Ovary (tissue), 9 donors: Measurements from ENCODE around the gene PADI1. TPM values are rescaled to one million over a fixed set of nuclear protein-coding genes. Genes with fewer than 3 reads are reported as not detected.

Experiments used
- DNase-seq, 5 donors: peaks; one replicate each; pipeline ENCODE4 v3.0.0-alpha.2; 2019 to 2020
- H3K27ac ChIP-seq, 2 donors: fragments of 200-600 bp; one replicate each; pipeline versions ENCODE4 v1.5.1 to v1.8.0; 2019 to 2022
- H3K27me3 ChIP-seq: fragments of 200-600 bp; one replicate; pipeline ENCODE4 v1.8.0; 2022
- H3K36me3 ChIP-seq: fragments of 200-600 bp; sonication (generic); one replicate; pipeline ENCODE4 v1.5.1; 2019
- H3K4me1 ChIP-seq: one replicate; pipeline ENCODE4 v1.8.1; 2013; ENCODE audit warnings: mild to moderate bottlenecking, moderate library complexity; ENCODE audit not compliant: insufficient read depth
- H3K4me3 ChIP-seq: fragments of 200-600 bp; sonication (generic); one replicate; pipeline ENCODE4 v1.5.1; 2017
- H3K9me3 ChIP-seq, 2 donors: fragments of 200-600 bp in 1 of 2; sonication (generic) in 1 of 2; one replicate each; pipeline versions ENCODE4 v1.5.1 to v1.8.1; 2013 to 2019; ENCODE audit warnings: mild to moderate bottlenecking in 1 of 2, moderate library complexity in 1 of 2
- EP300 ChIP-seq: sonication (generic); formaldehyde crosslinking; IDR thresholded peaks from one replicate; pipeline ENCODE4 v1.6.1; 2017; ENCODE audit warnings: antibody characterized with exemption
- POLR2A ChIP-seq: fragments of 450-650 bp; IDR thresholded peaks from one replicate; pipeline ENCODE4 v1.6.1; 2017; ENCODE audit warnings: antibody characterized with exemption, mild to moderate bottlenecking, moderate library complexity
- WGBS, 3 donors: extraction: QIAGEN DNeasy Blood & Tissue Kit in 1 of 3; methylation state at CpG; one replicate each; pipeline versions ENCODE4 v1.1.5 to v1.1.7; 2013 to 2017; 5-methylcytosine and 5-hydroxymethylcytosine counted together
- intact Hi-C, 4 donors: fragments of 100-400 bp; cut with DNase I; formaldehyde crosslinking; loops; one replicate each; pipeline versions ENCODE4 v1.11.0 to v1.15.1; 2022 to 2023
- polyA plus RNA-seq, 2 donors: library from polyadenylated mRNA; stranded (reverse); fragments of 200-250 nt in 1 of 2; fragments of 350-450 nt in 1 of 2; fragmentation: Illumina TruSeq in 1 of 2; extraction: RNeasy Lipid Tissue Mini Kit (QIAGEN cat#74804) in 1 of 2; gene quantifications; one replicate each; pipeline ENCODE4 v1.2.3, GENCODE V29; 2013 to 2014
- total RNA-seq, 7 donors: library from RNA; depleted of rRNA in 2 of 7; stranded (reverse); fragments of >200 nt in 2 of 7; fragmentation: NEBNext Ultra II Directional in 3 of 7; extraction: Animal tissue kit (Norgen Biotek cat#: 25700) in 3 of 7; gene quantifications; one replicate each; pipeline versions ENCODE4 v1.1.0 to v1.2.4, GENCODE V29; 2016 to 2023
- TF ChIP-seq, protein P1 (sequence below), 3 donors: fragments of 450-650 bp in 2 of 3; fragments of 200-600 bp in 1 of 3; IDR thresholded peaks; one replicate each; pipeline versions ENCODE4 v1.5.1 to v1.8.0; 2016 to 2022; ENCODE audit warnings: antibody characterized with exemption in 3 of 3, mild to moderate bottlenecking in 1 of 3
- donor health status: DM: no; HTN: no; CAD: no; lungs with moderate emphysema.
- donor health status: DM: no; HTN: no; CAD: no.
- donor health status: Bipolar disorder and iron deficiency.
- donor health status: DM: yes; HTN: yes; CAD: no.
- donor health status: DM: no; HTN: no; CAD: no.
- donor health status: DM: yes; HTN: yes; CAD: no.

Gene PADI1
- total and polyA plus RNA-seq, 9 donors: 0.07 TPM; not detected in 8

DNA sequence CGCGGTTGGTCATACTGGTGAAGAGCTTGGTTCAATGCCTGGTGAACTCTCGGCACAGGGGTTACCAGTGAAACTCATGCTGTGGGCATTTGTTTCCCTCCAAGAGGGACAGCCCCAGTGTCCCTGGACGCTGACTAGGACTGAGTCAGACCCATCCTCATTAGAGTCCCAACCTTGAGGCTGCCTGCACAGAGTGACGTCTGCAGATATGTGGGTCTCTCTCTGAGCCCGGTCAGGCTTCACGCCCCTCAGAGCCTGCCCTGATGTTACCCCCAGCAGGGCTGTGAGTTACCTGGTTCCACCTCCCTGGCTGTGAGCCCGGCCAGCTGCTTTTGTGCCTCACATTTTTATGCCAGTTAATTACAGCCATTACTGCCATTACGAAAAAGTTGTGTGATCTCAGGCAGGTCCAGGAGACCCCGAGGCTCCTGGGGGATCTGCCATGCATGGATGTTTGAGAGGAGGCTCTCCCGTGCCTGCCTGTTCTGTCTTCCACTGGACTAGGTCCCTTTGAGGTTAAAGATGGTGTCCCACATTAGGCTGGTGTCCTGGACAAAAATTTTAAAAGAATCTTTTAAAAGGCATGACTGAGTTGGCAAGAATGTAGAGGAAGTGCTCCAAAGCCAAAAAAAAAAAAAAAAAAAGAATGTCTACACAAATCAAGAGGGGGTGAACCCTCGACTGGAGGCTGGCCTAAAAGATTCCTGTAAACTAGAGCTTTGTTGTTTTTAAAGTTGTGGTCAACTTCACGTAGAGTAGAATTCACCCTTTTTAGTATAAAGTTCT, 36.6 kb upstream of the PADI1 start:
- intact Hi-C loops: no loop called here
- no peaks in the 10 kb centered on the region for H3K9me3 ChIP-seq
- no peaks in the 10 kb centered on the region for H3K27me3 ChIP-seq
- H3K27ac ChIP-seq: no peak overlapping the region
- DNase-seq: no peak
- H3K4me3 ChIP-seq: no peak overlapping the region
- WGBS, 3 donors: 49 to 57% (median 51%) methylated on average over 13 of the region's 13 CpGs
- no peaks in the 10 kb centered on the region for H3K36me3 ChIP-seq
- no peaks in the 10 kb centered on the region for H3K4me1 ChIP-seq
- TF ChIP-seq EP300 (no peak), POLR2A (no peak)
- TF ChIP-seq, protein P1, sequence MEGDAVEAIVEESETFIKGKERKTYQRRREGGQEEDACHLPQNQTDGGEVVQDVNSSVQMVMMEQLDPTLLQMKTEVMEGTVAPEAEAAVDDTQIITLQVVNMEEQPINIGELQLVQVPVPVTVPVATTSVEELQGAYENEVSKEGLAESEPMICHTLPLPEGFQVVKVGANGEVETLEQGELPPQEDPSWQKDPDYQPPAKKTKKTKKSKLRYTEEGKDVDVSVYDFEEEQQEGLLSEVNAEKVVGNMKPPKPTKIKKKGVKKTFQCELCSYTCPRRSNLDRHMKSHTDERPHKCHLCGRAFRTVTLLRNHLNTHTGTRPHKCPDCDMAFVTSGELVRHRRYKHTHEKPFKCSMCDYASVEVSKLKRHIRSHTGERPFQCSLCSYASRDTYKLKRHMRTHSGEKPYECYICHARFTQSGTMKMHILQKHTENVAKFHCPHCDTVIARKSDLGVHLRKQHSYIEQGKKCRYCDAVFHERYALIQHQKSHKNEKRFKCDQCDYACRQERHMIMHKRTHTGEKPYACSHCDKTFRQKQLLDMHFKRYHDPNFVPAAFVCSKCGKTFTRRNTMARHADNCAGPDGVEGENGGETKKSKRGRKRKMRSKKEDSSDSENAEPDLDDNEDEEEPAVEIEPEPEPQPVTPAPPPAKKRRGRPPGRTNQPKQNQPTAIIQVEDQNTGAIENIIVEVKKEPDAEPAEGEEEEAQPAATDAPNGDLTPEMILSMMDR (IDR thresholded peaks at IDR 0.05): no peak

DNA sequence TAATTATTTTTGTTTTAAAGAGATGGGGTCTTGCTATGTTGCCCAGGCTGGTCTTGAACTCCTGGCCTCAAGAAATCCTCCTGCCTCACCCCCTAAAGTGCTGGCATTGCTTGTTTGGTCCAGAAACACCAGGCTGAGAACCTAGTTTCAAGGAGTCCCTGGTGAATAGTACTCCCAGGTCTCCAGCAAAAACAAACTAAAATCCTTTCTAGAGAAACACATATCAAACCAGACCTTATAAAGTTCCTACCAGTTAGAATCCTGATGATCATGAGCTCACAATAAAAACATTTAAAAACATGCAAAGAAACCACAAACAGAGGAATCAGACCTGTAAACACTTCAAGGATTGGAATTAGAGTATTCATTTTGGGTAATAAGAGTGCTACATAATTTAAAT, 34.4 kb upstream of the PADI1 start:
- Histone ChIP-seq H3K27me3 (no peaks in the 10 kb centered on the region), H3K4me3 (no peak overlapping the region), H3K4me1 (no peaks in the 10 kb centered on the region), H3K9me3 (no peaks in the 10 kb centered on the region), H3K27ac (no peak overlapping the region), H3K36me3 (no peaks in the 10 kb centered on the region)
- intact Hi-C loops: no loop called here
- no peak for DNase-seq
- TF ChIP-seq, protein P1 (IDR thresholded peaks at IDR 0.05): no peak
- TF ChIP-seq POLR2A (no peak), EP300 (no peak)

DNA sequence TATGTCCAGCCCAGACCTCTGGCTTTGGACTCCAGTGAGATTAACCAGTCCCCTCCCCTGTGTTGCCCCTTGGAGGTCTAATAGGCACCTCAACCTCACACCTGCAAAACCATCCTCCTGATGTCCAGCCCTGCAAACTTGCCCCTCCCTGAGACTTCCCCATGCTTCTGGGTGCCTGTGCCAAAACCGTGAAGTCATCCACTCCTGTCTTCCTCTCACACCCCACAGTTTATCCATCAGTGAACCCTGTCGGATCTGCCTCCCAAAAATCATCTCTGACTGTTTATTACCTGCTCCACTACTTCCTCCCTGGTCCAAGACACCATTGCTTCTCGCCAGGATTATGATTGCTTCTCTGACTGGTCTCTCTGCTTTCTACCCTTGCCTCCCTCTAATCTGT, 31.7 kb upstream of the PADI1 start:
- 56 to 62% (median 59%) methylated on average over 3 of the region's 3 CpGs for WGBS, 3 donors

DNA sequence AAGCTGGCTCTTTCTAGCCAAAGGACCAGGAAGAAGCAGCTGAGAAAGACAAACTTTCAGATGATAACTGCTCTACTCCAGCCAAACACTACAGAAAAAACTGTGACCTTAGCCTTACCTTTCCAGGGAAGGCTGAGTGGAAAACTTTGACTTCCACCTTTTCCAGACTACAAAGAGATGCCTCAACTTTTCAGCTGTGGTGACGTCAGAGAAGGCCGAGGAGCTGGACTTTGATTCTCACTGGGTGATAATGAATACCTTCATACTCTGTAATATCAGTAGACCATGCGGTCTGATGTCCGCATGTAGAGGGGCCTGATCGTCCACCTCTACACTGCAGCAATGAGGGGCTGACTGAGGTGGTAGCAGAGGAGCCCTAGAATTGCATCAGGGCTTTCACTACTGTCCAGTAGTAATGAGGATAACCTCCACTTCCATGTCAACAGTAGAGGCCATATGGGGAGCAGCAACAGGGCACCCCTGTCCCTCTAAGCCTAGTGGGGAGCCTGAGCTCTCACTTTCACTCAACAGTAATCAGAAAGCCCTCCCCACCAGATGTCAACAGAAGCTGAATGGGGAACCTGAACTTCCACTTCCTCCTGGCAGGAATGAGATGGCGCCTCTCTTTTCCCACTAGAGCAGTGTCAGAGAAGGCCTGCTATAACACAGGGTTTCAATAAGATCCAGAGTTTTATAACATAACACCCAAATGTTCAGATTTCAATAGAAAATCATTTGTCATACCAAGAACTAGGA, 28.4 kb upstream of the PADI1 start:
- Histone ChIP-seq H3K36me3 (no peaks in the 10 kb centered on the region), H3K4me3 (no peak overlapping the region), H3K9me3 (no peaks in the 10 kb centered on the region), H3K27ac (no peak overlapping the region), H3K27me3 (no peaks in the 10 kb centered on the region), H3K4me1 (no peaks in the 10 kb centered on the region)
- 75 to 91% (median 91%) methylated on average over 6 of the region's 6 CpGs for WGBS, 3 donors
- intact Hi-C loops: no loop called here
- DNase-seq: no peak
- TF ChIP-seq, protein P1 (IDR thresholded peaks at IDR 0.05): no peak
- TF ChIP-seq EP300: no peak
- no peak for TF ChIP-seq POLR2A

More for the DNA sequence above, 31.7 kb upstream of the PADI1 start:
- Histone ChIP-seq H3K4me3 (no peak overlapping the region), H3K4me1 (no peaks in the 10 kb centered on the region), H3K27me3 (no peaks in the 10 kb centered on the region), H3K27ac (no peak overlapping the region), H3K36me3 (no peaks in the 10 kb centered on the region), H3K9me3 (no peaks in the 10 kb centered on the region)
- no peak for DNase-seq
- intact Hi-C loops: no loop called here
- TF ChIP-seq, protein P1 (IDR thresholded peaks at IDR 0.05): no peak
- TF ChIP-seq EP300: no peak
- no peak for TF ChIP-seq POLR2A
